GM10248 (cell line): ENCODE data around the gene PLA2G12A.
"Not testable (repeated sequence)": the region's sequence is repeated elsewhere in the genome, so short reads cannot be mapped to it uniquely, and the experiment has no call there.

Experiments used
- CTCF ChIA-PET: fragments of 300-600 bp; sonication (Branson Sonifier 250); formaldehyde crosslinking; extraction: SDS; loops from one replicate; lab custom pipeline; 2021; ENCODE audit warnings: antibody characterized with exemption; lab: Yijun Ruan, JAX
- POLR2A ChIA-PET: fragments of 350-650 bp; sonication (Branson Sonifier 250); formaldehyde crosslinking; extraction: SDS; loops from one replicate; lab custom pipeline; 2020; ENCODE audit warnings: antibody characterized with exemption; lab: Yijun Ruan, JAX
- DNase-seq: peaks from one replicate; pipeline ENCODE4 v3.0.0; 2012; ENCODE audit errors: extremely low spot score
- TF ChIP-seq, protein P1 (sequence below): IDR thresholded peaks from 2 replicates; pipeline ENCODE4 v1.5.1; 2012; ENCODE audit warnings: mild to moderate bottlenecking, low read depth; ENCODE audit errors: extremely low read depth, missing control alignments, control extremely low read depth

The PLA2G12A gene

DNA sequence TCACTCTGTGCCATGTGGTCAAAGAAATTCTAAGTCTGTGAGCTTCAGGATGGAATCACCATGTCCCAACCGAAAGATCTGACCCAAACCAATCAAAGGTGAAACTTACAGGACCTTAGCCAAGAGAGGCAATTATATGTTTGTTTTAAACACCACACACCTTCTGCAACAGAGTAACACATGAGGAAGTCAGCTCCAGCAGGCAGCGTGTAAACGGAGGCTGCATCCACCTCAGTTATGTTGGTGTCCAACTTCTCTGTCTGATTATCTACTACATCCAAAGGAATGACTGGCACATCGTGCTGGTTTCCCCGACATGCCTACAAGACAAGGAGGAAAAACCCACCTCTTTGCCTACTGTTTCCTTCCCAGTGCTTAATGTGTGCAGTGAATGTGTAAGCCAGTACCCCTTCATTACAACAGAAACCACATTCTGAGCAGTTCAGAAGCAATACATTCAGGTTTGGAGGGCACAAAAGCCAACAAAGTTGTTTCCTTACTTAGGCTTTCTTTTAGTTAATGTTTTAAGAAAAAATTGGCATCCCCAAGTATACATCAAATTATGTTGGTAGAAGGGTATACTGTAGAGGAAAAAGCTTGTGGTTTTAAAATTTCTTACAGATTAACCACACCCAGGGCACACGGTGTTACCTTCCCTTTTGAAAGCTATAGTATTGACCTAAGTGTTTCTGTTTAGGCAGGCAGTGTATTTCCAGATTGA is 39.0 kb downstream of the PLA2G12A start:
- DNase-seq = no peak
- ChIA-PET POLR2A (no interaction called here), CTCF (interaction anchor here (1.0 to 1.5 kb wide), 4 partner anchors 9 to 27 kb away, joined by 3 to 5 read pairs (median 4); no protein-coding TSS in a partner anchor)
- TF ChIP-seq, protein P1, sequence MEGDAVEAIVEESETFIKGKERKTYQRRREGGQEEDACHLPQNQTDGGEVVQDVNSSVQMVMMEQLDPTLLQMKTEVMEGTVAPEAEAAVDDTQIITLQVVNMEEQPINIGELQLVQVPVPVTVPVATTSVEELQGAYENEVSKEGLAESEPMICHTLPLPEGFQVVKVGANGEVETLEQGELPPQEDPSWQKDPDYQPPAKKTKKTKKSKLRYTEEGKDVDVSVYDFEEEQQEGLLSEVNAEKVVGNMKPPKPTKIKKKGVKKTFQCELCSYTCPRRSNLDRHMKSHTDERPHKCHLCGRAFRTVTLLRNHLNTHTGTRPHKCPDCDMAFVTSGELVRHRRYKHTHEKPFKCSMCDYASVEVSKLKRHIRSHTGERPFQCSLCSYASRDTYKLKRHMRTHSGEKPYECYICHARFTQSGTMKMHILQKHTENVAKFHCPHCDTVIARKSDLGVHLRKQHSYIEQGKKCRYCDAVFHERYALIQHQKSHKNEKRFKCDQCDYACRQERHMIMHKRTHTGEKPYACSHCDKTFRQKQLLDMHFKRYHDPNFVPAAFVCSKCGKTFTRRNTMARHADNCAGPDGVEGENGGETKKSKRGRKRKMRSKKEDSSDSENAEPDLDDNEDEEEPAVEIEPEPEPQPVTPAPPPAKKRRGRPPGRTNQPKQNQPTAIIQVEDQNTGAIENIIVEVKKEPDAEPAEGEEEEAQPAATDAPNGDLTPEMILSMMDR = no peak

DNA sequence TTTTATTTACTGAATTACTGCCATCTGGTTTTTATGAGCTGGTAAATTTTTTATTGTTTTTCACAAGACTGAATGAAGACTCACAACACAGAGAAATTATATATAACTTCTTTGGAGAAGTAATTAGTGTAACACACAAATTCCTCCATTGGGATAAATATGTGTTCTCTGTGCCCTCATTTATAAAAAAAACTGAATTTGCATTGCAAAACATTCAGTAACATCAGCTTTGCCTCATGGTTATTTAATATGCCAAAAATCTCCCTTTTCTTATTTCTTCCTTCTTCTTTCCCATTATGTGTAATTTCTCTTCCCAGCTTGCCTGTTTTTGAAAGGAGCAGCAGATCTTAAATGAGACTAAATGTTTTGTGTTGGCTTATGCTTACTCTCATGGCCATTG is 45.1 kb downstream of the PLA2G12A start:
- TF ChIP-seq, protein P1 = no peak
- CTCF ChIA-PET = interaction anchor here (1.0 to 1.7 kb wide), 4 partner anchors 11 to 19 kb away, joined by 3 to 4 read pairs (median 3); partner anchors contain the start of gene CASP6
- POLR2A ChIA-PET = no interaction called here
- DNase-seq = no peak

DNA sequence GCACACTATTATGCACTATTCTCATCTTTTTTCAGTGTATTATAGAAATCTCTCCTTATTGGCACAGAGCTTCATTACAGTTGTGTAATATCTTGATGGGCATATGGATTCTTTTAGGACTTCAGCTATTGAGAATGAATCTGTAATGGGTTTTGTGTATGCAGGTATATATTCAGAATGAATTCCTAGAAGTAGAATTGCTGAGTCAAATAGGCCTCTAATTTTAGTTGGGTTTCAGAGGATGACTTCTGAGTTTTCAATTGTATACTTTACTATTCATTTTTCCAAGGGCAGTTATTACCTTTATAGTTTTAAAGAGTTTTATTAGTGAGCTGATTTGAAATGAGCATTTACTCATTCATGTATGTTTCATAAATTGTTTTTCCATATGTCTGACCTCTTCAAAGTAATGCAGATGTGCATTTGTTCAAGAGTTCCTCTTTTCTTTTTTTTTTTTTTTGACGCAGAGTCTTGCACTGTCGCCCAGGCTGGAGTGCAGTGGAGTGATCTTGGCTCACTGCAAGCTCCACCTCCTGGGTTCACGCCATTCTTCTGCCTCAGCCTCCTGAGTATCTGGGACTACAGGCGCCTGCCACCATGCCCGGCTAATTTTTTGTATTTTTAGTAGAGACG is 46.1 kb downstream of the PLA2G12A start:
- no peak for DNase-seq
- TF ChIP-seq, protein P1 = no peak
- CTCF ChIA-PET = interaction anchor here (1.0 to 1.7 kb wide), 4 partner anchors 12 to 251 kb away, joined by 3 to 4 read pairs (median 4); partner anchors contain the start of gene SEC24B
- POLR2A ChIA-PET = no interaction called here

DNA sequence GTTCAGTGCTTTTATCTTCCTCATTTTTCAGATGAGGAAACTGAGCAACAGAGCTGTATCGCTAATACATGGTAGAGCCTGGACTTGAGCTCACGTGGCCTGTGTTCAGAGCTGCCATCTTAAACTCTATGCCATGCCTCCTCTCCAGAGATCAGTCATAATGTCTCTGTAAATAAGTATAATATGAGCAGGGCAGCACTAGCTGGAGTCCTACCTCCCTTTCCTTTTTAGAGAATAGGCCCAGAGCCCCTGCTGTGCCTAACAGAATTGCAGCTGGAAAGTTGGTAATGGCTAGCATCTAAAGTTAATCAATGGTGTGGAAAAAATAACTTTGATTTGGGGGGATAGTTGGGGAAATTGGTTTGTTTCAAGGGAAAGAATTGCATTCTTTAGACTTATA is 47.0 kb downstream of the PLA2G12A start:
- ChIA-PET CTCF (interaction anchor here (1.0 to 1.4 kb wide), 2 partner anchors 37 to 250 kb away, joined by 3 to 4 read pairs; partner anchors contain the start of gene SEC24B), POLR2A (no interaction called here)

DNA sequence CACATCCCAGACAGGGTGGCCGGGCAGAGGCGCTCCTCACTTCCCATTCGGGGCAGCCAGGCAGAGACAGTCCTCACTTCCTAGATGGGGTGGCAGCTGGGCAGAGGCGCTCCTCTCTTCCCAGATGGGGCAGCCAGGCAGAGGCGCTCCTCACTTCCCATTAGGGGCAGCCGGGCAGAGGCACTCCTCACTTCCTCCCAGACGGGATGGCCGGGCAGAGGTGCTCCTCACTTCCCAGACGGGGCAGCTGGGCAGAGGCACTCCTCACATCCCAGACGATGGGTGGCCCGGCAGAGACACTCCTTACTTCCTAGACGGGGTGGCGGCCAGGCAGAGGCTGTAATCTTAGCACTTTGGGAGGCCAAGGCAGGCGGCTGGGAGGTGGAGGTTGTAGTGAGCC is 50.9 kb downstream of the PLA2G12A start:
- POLR2A ChIA-PET, DNase-seq, CTCF ChIA-PET: not testable (repeated sequence)

More for the DNA sequence above, 47.0 kb downstream of the PLA2G12A start:
- TF ChIP-seq, protein P1 = no peak
- no peak for DNase-seq

DNA sequence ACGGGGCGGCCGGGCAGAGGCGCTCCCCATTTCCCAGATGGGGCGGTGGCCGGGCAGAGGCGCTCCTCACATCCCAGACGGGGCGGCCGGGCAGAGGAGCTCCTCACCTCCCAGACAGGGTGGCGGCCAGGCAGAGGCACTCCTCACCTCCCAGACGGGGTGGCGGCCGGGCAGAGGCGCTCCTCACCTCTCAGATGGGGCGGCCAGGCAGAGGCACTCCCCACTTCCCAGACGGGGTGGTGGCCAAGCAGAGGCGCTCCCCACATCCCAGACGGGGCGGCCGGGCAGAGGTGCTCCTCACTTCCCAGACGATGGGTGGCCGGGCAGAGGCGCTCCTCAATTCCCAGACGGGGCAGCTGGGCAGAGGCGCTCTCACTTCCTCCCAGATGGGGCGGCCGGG is 51.4 kb downstream of the PLA2G12A start:
- POLR2A ChIA-PET, CTCF ChIA-PET: not testable (repeated sequence)

DNA sequence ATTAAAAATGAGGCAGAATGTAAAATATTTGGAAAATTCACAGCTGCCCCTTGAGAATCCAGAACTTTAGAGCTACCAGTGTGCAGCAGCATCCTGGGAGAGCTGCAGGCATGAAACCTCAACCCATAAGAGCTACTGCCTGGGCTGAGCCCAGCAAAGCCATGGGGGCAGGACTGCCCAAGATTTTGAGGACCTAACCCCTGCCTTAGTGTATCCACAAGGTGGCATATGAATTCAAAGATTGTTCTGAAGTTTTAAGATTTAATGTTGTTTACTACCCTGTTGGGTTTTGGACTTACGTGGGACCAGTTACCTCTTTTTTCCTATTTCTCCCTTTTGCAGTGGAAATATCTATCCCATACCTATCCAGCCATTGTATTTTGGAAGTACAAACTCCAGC is 53.0 kb downstream of the PLA2G12A start:
- POLR2A ChIA-PET = no interaction called here
- TF ChIP-seq, protein P1 = no peak
- CTCF ChIA-PET = interaction anchor here (1.5 kb wide), 1 partner anchor 9 kb away, joined by 3 read pairs; no protein-coding TSS in a partner anchor
- DNase-seq = no peak

More for the DNA sequence above, 51.4 kb downstream of the PLA2G12A start:
- not testable (repeated sequence) for DNase-seq
